GM21526 (cell line): ENCODE data around the gene SLAIN1.

ENCODE experiments used
- ATAC-seq: cut with Tn5 transposase; IDR thresholded peaks from one replicate; pipeline ENCODE4 v1.9.1; 2021; ENCODE audit warnings: moderate library complexity; ENCODE audit not compliant: unreplicated experiment, low FRiP score

The SLAIN1 gene

DNA sequence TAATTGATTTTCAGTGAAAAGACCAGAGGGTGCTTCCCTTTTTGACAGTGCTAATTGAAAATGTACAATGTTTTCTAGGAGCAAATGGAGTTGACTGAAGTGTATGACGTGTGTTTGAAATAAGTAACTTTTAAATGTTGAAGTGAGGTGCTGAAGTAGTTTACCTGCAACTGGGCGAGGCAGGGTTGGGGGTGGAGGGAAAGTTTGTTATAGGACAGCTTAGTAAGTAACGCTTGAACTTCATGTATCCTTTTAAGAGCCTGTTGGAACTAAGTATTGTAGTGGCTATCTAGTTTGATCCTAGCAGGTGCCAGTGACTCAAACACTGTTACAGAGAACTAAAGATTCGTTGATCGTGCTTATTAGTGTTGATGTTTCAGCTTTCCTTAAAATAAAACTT lies 5.9 kb downstream of the SLAIN1 start:
- no peak for ATAC-seq

DNA sequence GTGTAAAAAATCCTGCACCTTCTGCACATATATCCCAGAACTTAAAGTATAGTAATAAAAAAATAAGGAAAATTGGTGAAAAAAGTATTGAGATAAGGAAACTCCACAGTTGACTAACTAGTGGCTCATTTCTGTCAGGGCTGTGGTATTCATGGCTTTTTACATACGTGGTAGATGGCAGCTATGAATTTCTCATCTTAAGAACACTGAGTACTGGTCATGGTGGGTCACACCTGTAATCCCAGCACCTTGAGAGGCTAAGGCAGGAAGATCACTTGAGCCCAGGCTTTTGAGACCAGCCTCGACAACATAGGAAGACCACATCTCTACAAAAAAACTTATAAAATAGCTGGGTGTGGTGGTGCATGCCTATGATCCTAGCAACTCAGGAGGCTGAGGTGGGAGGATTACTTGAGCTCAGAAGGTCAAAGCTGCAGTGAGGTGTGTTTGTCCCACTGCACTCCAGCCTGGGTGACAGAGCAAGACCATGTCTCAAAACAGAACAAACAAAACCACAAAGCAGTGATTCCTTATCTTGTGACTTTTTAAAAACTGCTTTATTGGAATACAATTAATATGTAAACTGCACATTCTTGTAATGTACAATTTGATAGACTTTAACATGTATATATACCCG lies 16.8 kb downstream of the SLAIN1 start:
- no peak for ATAC-seq

DNA sequence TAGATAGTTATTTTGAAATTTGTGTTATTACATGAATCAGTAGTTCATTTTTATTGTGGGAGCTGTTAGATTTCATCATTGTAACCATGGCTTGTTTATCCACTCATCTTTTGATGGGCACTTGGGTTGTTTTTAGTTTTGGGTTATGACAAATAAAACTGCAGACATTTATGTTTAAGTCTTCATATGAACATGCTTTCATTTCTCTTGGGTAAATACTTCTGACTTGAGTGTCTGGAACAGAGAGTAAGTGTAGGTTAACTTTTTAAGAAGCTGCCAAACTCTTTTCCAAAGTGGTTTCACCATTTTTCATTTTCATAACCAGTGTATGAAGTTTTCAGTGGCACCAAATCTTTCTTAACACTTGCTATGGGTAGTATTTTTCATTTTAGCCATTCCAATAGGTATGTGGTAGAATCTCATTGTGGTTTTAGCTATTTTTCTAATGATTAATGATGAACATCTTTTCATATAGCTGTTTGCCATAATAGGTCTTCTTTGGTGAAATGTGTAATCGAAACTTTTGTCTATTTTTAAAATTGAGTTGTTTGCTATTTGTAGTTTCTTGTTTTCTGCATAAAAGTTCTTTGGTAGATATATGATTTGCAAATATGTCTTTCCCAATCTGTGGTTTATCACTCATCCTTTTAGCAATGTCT lies 17.9 kb downstream of the SLAIN1 start:
- no peak for ATAC-seq

DNA sequence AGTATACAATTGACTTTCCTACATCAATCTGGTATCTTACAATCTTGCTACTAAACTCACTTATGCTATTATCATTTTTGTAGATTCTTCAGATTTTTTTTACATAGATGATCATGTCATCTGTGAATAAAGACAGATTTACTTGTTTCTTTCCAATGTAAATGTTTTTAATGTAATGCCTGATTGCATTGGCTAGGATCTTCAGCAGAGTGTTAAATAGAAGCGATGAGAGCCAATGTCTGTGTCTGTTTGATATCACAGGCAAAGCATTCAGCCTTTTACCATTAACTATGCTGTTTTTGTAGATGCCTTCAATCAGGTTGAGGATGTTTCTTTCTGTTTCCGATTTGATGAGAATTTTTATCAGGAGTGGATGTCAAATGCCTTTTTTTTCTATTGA lies 19.2 kb downstream of the SLAIN1 start:
- ATAC-seq: no peak

DNA sequence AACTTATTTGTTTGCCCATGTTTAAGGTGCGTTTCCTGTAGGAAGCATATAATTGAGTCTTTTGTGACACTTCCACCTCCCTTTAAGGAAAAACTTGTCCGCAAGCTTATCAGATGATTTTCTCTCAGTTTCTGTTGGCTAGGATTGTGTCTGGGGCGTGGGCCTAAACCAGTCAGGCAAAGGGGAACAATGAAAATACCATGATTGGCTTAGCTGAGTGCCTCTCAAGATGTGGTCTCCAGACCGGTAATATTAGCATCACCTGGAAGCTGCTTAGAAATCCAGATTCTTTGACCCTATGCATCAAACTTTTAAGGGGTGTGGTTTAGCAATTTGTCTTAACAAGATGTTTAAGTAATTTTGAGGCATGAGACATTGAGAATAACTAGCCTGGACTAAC lies 20.0 kb downstream of the SLAIN1 start:
- ATAC-seq: no peak

DNA sequence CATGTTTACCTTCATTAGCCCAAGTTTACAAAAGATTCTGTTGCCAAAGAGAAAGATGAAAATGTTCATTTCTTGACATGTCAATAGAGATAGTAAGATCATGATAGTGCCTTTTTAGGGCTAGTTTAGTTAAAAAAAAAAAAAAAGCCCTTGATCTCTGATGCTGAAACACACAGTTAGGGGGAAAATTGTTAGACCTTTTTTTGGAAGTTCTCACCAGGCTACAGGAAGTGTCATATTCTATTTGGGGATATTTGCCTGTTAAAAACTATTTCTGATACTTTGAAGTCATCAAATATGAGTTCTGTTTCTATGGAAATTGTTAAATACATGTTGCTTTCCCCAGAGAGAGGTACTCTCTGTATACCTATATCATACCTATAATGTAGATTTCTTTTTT lies 21.6 kb downstream of the SLAIN1 start:
- no peak for ATAC-seq

DNA sequence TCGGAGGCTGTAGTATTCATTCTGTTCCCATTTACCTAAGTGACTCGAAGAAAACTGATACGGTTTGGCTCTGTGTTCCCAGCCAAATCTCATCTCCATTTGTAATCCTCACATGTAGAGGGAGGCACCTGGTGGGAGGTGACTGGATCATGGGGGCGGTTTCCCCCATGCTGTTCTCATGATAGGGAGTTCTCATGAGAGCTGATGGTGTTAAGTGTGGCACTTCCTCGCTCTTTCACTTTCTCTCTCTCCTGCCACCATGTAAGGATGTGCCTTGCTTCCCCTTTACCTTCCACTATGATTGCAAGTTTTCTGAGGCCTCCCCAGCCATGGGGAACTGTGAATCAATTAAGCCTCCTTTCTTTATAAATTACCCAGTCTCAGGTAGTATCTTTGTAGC lies 23.5 kb downstream of the SLAIN1 start:
- no peak for ATAC-seq

DNA sequence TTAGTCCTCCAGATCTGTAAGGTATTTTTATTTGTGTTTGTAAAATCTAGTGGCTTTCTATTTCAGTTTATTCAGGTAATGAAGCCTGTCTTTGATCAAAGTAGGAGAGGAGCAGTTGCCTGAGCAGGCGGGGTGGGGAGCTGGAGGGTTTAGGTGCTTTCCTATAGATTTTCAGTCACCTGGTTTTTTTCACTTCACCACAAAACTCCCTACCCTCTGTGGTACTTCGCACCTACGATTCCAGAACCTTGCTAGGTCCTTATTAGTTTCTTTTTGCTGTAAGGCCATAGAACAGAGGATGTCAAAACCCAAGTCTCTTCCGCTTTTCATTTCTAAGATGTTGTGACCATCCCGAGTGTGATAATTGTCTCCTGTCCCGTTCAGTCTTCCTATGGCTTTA lies 26.6 kb downstream of the SLAIN1 start:
- no peak for ATAC-seq

DNA sequence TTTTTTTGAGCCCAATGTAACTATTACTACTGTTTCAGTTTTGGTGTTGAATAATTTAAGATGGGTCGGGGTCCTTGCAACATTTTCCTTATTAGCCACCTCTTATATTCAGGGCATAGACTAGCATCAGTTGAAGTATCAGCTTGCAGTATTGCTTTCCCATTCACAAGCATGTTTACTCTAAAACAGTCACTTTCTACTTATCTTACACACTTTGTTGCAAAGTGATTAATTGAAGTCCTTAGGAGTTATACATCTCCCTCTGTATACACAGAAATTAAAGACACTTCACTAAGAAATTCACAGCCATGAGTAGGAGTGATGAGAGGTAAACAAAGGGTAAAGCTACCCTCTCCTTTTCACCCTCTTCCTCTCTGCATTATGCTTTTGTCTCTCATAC lies 27.6 kb downstream of the SLAIN1 start:
- ATAC-seq: no peak

DNA sequence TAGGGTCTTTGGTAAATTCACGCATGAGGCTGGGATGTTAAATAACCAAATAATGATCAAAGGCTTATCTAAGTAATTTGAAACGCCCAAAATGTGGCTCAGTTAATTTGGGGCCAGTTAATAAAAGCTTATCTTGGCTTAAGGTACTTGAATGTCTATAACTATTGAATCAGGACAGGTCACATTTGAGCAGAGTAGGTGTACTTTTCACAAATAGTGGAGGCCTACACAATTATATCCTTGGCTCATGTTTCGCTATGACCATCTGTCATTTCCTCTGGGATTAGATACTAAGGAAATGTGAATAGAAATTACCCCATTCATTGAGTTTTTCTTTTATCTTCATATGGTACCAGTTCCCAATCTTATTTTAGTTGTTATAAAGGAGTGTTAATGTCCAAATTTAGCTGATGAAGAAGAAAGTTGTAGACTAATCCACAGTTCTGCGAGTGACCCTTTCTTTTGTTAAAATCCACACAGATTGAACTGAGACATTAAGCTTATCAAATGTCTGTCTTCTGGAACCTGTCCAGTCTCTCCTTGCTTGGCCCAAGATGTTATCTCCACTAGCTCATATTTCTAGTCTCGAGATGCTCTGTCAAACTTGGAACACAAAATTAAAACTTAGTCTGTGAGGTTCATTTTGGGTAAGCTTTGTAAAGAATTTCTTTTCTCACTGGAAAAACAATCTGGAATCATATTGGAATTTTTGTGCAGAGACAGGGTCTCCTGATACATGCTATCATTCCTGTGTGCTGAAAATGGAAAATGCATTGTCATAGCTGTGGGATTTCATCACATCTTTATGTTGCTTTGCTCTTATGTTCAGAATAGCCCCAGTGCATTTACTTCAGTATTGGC lies 31.0 kb downstream of the SLAIN1 start:
- no peak for ATAC-seq

DNA sequence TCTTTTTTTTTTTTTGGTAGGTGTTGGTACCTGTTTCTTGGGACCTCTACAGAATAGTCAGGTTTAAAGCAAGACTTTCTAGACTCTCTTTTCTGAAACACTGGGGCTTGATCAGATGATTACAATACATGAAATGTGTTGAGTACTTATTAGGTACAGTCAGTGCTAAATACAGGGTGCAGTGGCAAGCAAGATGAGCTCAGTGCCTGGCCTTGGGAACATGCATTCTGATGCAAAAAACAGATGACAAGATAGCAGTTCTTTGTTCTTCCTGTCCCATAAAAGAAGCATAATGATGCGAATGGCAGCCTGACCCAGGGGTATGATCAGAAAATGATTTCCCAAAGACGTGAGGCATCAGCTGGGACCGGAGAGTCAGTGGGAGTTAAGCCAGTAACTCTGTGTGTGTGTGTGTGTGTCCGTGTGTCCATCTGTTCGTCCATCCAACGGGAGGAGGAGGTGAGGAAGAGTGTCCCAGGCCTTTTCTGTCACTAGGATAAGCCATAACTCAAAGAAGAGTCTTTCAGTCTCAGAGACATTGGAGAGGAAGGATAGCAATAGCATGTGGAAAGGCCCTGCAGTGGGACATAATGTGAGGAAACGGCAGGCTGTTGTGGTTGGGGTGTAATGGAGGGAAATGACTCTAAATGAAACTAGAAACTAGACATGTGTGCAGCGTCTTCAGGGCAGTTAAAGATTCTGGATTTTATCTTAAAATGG lies 32.2 kb downstream of the SLAIN1 start:
- ATAC-seq: peak; percentile 98

DNA sequence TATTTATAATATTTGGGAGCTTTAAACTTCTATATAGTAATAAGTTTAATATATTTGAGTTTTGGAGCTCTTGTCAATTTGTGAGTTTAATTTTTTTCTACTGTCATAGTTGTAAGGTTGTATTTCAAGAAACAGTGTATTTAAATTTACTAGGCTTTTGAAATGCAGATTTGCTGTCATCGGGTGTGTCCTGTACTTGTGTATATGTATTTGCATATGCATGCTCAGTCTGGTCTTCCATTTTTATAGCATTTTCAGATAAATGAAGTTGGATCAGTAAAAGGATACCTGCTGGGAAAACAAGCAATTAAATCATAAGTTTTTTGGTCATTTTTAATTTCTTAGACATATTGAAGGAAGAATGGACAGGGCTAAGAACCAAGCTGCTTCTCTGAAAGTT lies 33.1 kb downstream of the SLAIN1 start:
- no peak for ATAC-seq

DNA sequence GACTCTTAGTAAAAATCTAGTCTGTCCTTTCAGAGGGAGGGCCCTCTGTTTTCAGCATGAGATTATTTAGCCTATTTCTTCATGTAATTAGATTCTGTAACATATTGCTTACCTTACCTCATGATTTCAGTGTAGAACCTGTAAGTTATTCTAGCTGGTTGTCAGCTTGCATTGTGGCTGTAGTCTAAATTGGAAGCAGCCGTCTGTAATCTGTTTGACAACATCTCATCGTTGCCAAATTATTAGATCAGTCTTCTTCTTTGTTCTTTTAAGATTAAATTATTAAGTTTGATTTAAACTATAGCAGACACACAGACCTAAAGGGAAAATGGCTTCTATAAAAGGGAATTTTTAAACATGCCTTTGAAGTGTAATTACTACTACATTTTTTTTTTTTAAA lies 34.8 kb downstream of the SLAIN1 start:
- no peak for ATAC-seq

DNA sequence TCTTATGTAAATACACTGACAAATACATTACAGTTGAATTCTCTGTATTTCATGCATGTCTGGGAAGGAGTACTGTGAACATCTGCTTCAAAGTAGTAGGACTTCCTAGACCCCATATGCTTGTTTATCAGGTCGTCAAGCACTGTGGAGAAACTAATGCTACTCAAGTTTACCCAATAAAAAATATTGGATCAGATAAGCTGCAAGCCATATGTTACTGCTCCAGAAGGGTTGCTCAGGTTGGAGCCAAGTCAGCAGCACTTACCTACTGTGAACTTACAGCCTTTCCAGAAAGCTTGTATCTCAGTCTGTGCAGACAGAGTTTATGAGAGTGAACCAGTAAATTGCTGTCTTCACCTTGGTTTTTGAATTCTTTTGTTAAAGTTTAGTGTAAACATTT lies 36.2 kb downstream of the SLAIN1 start:
- no peak for ATAC-seq

DNA sequence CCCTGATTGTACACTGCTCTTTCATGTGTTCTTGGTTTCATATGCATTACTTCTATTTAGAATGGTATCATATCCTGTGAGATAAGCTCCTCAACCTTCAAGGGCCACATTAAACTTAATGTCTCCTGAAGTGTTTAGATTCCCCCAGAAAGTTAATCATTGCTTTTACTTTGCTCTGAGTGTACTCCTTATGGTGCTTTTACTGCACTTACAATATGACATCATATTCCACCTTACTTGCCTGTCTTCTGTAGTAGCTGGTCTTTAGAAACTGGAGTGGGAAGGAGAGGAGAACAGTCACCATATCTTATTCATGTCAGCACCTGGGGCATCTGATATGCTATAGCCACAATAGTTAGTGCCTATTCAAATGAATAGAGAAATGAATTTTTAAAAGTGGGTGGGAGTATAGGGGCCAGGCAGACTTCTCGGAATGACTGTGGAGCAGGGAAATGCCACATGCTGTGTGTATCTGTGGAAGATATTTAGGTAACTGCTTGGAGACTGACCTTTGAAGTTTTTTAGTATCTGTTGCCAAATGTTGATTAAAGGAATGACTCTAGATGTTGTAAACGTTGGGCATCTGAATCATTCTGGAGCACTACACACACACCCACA lies 40.2 kb downstream of the SLAIN1 start:
- peak; percentile 59 for ATAC-seq

DNA sequence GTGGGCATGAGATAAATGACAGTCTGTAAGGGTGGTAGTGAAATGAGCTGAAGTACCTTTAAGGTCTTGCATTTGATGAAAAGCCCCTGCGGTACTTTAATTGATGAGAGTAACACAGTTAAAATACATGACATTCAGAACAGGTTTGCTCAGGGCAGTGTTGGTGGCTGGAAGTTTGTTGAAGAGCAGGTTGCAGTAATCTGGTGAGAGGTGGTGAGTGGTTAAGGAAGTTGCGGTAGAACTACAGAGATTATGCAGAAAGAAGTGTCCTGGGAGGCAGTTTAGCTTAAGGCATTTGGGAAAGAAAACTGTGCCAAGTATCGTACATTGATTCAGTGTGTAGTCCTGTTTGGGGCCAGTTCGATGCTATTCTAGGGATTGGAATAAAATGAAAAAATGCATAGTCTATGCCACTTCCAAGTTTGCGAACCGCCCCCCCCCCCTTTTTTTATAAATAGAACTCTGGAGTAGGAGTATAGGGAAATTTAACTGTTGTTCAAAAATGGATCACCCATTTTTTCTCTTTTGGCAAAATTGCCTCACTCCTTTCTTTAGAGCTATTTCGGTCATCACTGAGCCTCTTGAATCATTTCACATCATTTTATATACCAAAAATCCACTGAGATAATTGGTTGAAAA lies 42.7 kb downstream of the SLAIN1 start:
- no peak for ATAC-seq

DNA sequence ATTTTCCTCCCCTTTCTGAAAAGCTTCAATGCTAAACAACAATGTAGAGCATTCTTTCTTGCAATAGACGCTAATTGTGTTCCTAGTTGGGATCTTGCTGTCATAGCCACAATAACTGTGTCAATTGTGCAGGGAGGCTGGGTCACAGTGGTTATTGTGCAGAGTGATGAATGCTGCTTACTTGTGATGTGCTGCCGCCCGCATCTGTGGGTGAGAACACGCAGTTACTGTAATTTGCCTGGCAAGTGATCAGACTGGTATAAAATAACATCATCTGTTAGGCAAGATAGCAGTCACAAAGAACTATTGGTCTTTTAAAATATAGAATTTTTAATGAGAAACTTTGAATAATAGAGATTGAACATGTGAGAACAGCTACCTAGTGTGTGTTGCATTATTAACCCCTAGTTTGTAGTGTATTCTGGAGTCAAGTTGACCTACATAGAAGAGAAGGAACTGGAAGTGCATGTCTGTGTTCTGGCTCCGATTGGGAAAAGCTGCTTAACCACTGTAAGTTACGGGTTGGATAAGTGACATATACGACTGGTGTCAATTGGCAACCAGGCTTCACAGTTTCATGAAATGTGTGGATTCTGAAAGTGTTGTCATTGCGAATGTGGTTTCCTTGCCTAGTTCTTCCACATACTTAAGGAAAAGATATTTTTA lies 43.6 kb downstream of the SLAIN1 start:
- ATAC-seq: no peak

DNA sequence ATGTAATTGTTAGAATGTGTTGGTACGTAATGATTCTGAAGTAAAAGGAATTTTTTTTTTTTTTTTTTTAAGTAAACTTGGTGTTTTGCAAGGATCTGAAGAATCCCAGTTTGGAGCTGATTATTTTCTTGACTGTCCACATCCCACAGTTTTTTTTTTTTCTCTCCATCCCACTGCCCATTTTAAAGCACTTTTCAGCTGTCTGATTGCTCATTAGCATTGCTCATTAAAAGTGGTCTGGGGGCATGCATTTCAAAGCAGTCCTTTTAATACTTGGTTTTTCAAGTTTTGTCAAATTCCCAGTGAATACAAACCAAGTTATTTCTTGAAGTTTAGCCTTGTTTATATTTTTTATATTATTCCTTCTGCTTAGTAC lies 44.1 kb downstream of the SLAIN1 start:
- no peak for ATAC-seq

DNA sequence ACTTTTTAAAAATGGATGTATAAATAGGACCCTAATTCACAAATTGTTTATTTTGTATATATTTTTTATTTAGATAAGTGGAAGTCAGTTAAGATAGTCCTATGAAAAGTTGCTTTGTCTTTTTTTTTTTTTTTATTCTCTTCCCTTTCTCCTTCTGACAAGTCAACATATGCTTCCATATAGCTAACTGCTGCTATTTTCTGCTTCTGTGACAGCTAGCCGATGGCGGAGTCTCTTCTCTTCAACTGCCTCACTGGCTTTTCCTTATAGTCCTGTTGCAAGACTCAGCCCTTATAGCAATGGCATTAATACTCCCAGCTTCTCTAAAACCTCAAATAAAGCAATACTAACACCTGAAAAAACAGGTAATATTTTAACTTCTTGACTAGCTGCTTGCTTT lies 45.3 kb downstream of the SLAIN1 start:
- ATAC-seq: no peak

DNA sequence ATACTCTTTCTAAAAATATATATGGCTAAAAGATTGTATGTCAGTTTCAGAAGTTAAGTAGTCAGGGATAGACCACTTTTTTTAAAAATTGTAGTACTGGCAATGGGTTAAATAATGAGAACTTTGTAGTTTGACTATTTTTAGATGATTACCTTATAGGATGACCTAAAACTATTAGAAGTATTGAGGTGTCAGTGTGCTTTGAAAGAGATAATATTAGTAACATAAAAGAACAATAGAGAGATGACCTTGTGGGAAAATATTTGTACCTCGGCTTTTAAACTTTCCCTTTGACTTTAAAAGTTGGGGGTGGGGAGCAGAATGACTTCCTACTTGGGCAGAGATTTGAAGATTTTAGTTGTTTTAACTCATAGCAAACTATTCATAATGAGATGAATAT lies 48.3 kb downstream of the SLAIN1 start:
- ATAC-seq: no peak
